Fibroblast of skin of right biceps (primary cell): ENCODE data around the gene CRYAB.
"Not testable (repeated sequence)": the region's sequence is repeated elsewhere in the genome, so short reads cannot be mapped to it uniquely, and the experiment has no call there.

Experiments used
- DNase-seq: peaks from one replicate; pipeline ENCODE4 v3.0.0-alpha.2; 2013

The CRYAB gene

GRCh38 chr11:111906680-111907079, 4.9 kb downstream of the CRYAB start:
- DNase-seq: no peak

GRCh38 chr11:111905411-111905810, 6.2 kb downstream of the CRYAB start:
- DNase-seq: peak; percentile 70

GRCh38 chr11:111886844-111887243, 24.7 kb downstream of the CRYAB start:
- no peak for DNase-seq

GRCh38 chr11:111886032-111886431, 25.5 kb downstream of the CRYAB start:
- DNase-seq: no peak

- not testable (repeated sequence) for DNase-seq
These were observed 26.5 kb downstream of the CRYAB start for GRCh38 chr11:111885053-111885452.

- DNase-seq: no peak
These were observed 29.4 kb downstream of the CRYAB start for GRCh38 chr11:111882202-111882601.

- no peak for DNase-seq
These were observed 32.0 kb downstream of the CRYAB start for GRCh38 chr11:111879637-111879960.

GRCh38 chr11:111878849-111879636, 32.5 kb downstream of the CRYAB start, which contains the start of the genes CFAP68 and FDXACB1:
Gene CFAP68 (plus strand): TSS chr11:111879541. CDS start chr11:111879561, 20 bp downstream.
Gene FDXACB1 (minus strand): TSS chr11:111879165. CDS start chr11:111879132, 33 bp downstream.
- DNase-seq: peak; percentile 98

GRCh38 chr11:111878385-111878848, 33.2 kb downstream of the CRYAB start:
- peak; percentile 56 for DNase-seq

GRCh38 chr11:111871693-111872161, 39.8 kb downstream of the CRYAB start:
- DNase-seq: peak; percentile 7

- DNase-seq: peak; percentile 88
These were observed 40.5 kb downstream of the CRYAB start, which contains the start of gene ALG9 for GRCh38 chr11:111870886-111871692. Gene ALG9 (minus strand): TSS chr11:111871581. CDS start chr11:111871482, 99 bp downstream.

GRCh38 chr11:111870522-111870885, 41.1 kb downstream of the CRYAB start:
- no peak for DNase-seq

- DNase-seq: no peak
These were observed 41.5 kb downstream of the CRYAB start for GRCh38 chr11:111870113-111870512.

GRCh38 chr11:111860257-111860656, 51.3 kb downstream of the CRYAB start:
- no peak for DNase-seq
